Measurements from ENCODE around the gene ADGRG3. TPM values are rescaled to one million over a fixed set of nuclear protein-coding genes. Genes with fewer than 3 reads are reported as not detected.

ADGRG3 gene
- total and polyA plus RNA-seq, 2 of the 13 experiments (the other 11 are each of a cell fraction or from before 2014, with no cell fraction given), result 2.7 to 11.8 TPM

DNA sequence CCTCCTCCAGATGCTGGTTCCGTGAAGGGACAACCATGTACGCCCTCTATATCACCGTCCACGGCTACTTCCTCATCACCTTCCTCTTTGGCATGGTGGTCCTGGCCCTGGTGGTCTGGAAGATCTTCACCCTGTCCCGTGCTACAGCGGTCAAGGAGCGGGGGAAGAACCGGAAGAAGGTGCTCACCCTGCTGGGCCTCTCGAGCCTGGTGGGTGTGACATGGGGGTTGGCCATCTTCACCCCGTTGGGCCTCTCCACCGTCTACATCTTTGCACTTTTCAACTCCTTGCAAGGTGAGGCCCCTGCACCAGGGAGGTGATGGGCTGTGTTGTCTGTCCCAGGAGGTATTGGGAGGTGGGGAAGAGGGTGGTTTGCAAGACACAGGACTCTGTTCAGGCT is 17.5 kb downstream of the ADGRG3 start:
- Histone ChIP-seq H3K9ac (ENCODE audit: insufficient read depth, low read depth, low read length) (no peak overlapping the region), H3K27ac (ENCODE audit: extremely low read length, insufficient read depth, low read length) (no peak overlapping the region), H2AFZ (ENCODE audit: low read length) (no peak overlapping the region), H3K9me3 (ENCODE audit: low read length) (no peaks in the 10 kb centered on the region), H4K20me1 (ENCODE audit: insufficient read depth, low read length) (no peaks in the 10 kb centered on the region), H3K79me2 (ENCODE audit: insufficient read depth, low read length) (no peaks in the 10 kb centered on the region), H3K4me2 (ENCODE audit: low read depth, low read length) (no peak overlapping the region), H3K4me1 (ENCODE audit: insufficient read depth, low read length) (peaks cover 46% of the 10 kb centered on the region), H3K36me3 (replicated peaks in 1 of 2; ENCODE audit: control insufficient read depth in 1 of 2, insufficient read depth in 2 of 2, low read length in 2 of 2) (no peaks in the 10 kb centered on the region), H3K4me3 (replicated peaks in 1 of 3; ENCODE audit: insufficient read depth in 1 of 3, low read depth in 2 of 3, low read length in 3 of 3) (no peak overlapping the region), H3K27me3 (ENCODE audit: control insufficient read depth in 1 of 2, insufficient read depth in 2 of 2, low read length in 2 of 2) (no peaks in the 10 kb centered on the region)
- BruUV-seq (replicated peaks), result no TSS peak
- DNase-seq (ENCODE audit: low spot score), result no peak
- POLR2A ChIA-PET, result interaction anchor here (1.2 to 1.5 kb wide), 2 partner anchors 9 to 18 kb away, joined by 3 to 6 read pairs; partner anchors contain the start of gene DRC7
- TF ChIP-seq KMT2B (CRISPR knock-in tag; IDR thresholded peaks at IDR 0.05), result no peak
- TF ChIP-seq PHF5A (CRISPR knock-in tag; IDR thresholded peaks at IDR 0.05; ENCODE audit: low read depth, unreplicated experiment), result no peak
- CTCF ChIA-PET (ENCODE audit: low intra/inter-chr PET ratio, low total read pairs), result no interaction called here
- WGBS (ENCODE audit: low lambda C conversion rate), result 87% methylated on average over 11 of the region's 11 CpGs
- in situ Hi-C loops (cut with HindIII; ENCODE audit: extremely low pct_ligation_motif_present, low pct_unique_long_range_greater_than_20kb), result no loop called here
- no peak for FAIRE-seq
- intact Hi-C loops (cut with micrococcal nuclease; ENCODE audit: unreplicated experiment), result no loop called here
- no peak for ATAC-seq

DNA sequence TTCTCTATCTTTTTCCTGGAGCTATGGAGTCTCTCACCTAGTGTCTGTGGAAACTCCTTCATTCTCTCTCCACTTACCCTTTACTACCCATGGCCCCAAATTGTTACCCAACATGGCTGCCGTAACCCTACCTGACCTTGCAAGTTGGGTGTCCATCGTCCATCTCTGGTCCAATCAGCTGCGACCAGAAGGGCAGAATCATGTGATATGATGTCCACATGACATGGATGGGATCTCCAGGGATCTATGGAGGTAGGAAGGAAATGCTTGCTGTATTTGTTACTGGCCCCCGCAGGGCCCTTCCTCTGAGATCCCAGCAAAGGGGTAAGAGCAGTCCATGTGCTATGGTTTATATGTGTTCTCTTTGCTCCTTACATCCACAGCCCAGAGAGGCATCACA is 18.5 kb downstream of the ADGRG3 start:
- POLR2A ChIA-PET, result interaction anchor here (1.3 kb wide), 1 partner anchor 17 kb away, joined by 3 read pairs; no protein-coding TSS in a partner anchor
- no TSS peak for BruUV-seq (replicated peaks)

More for the DNA sequence above, 18.5 kb downstream of the ADGRG3 start:
- Histone ChIP-seq H4K20me1 (ENCODE audit: insufficient read depth, low read length) (no peaks in the 10 kb centered on the region), H3K36me3 (replicated peaks in 1 of 2; ENCODE audit: control insufficient read depth in 1 of 2, insufficient read depth in 2 of 2, low read length in 2 of 2) (no peaks in the 10 kb centered on the region), H3K27me3 (ENCODE audit: control insufficient read depth in 1 of 2, insufficient read depth in 2 of 2, low read length in 2 of 2) (no peaks in the 10 kb centered on the region), H3K4me2 (ENCODE audit: low read depth, low read length) (no peak overlapping the region), H2AFZ (ENCODE audit: low read length) (no peak overlapping the region), H3K9me3 (ENCODE audit: low read length) (no peaks in the 10 kb centered on the region), H3K79me2 (ENCODE audit: insufficient read depth, low read length) (no peaks in the 10 kb centered on the region), H3K27ac (ENCODE audit: extremely low read length, insufficient read depth, low read length) (no peak overlapping the region), H3K4me3 (replicated peaks in 1 of 3; ENCODE audit: insufficient read depth in 1 of 3, low read depth in 2 of 3, low read length in 3 of 3) (no peak overlapping the region), H3K4me1 (ENCODE audit: insufficient read depth, low read length) (peaks cover 48% of the 10 kb centered on the region), H3K9ac (ENCODE audit: insufficient read depth, low read depth, low read length) (no peak overlapping the region)
- TF ChIP-seq ZNF577 (CRISPR knock-in tag; IDR thresholded peaks at IDR 0.05; ENCODE audit: borderline replicate concordance, low read depth) (no peak), ZNF766 (CRISPR knock-in tag; IDR thresholded peaks at IDR 0.05; ENCODE audit: borderline replicate concordance) (no peak), ZNF282 (IDR thresholded peaks at IDR 0.05; ENCODE audit: partially characterized antibody) (no peak), AGO1 (IDR thresholded peaks at IDR 0.05; ENCODE audit: low read depth, low read length, poor library complexity, severe bottlenecking) (no peak), ZMYM3 (CRISPR knock-in tag; IDR thresholded peaks at IDR 0.05) (no peak), HOXA9 (CRISPR knock-in tag; IDR thresholded peaks at IDR 0.05; ENCODE audit: borderline replicate concordance) (no peak), HMGA1 (CRISPR knock-in tag; conservative IDR thresholded peaks at IDR 0.05) (no peak), SAP130 (CRISPR knock-in tag; IDR thresholded peaks at IDR 0.05; ENCODE audit: low read depth) (no peak), ZNF564 (CRISPR knock-in tag; IDR thresholded peaks at IDR 0.05) (no peak)
- TF ChIP-seq, protein P1, sequence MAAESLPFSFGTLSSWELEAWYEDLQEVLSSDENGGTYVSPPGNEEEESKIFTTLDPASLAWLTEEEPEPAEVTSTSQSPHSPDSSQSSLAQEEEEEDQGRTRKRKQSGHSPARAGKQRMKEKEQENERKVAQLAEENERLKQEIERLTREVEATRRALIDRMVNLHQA (CRISPR knock-in tag; IDR thresholded peaks at IDR 0.05), result no peak
- TF ChIP-seq, protein P2, sequence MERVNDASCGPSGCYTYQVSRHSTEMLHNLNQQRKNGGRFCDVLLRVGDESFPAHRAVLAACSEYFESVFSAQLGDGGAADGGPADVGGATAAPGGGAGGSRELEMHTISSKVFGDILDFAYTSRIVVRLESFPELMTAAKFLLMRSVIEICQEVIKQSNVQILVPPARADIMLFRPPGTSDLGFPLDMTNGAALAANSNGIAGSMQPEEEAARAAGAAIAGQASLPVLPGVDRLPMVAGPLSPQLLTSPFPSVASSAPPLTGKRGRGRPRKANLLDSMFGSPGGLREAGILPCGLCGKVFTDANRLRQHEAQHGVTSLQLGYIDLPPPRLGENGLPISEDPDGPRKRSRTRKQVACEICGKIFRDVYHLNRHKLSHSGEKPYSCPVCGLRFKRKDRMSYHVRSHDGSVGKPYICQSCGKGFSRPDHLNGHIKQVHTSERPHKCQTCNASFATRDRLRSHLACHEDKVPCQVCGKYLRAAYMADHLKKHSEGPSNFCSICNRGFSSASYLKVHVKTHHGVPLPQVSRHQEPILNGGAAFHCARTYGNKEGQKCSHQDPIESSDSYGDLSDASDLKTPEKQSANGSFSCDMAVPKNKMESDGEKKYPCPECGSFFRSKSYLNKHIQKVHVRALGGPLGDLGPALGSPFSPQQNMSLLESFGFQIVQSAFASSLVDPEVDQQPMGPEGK (CRISPR knock-in tag; IDR thresholded peaks at IDR 0.05), result no peak
- TF ChIP-seq, protein P3, sequence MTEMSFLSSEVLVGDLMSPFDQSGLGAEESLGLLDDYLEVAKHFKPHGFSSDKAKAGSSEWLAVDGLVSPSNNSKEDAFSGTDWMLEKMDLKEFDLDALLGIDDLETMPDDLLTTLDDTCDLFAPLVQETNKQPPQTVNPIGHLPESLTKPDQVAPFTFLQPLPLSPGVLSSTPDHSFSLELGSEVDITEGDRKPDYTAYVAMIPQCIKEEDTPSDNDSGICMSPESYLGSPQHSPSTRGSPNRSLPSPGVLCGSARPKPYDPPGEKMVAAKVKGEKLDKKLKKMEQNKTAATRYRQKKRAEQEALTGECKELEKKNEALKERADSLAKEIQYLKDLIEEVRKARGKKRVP (CRISPR knock-in tag; IDR thresholded peaks at IDR 0.05), result no peak
- in situ Hi-C loops (cut with HindIII; ENCODE audit: extremely low pct_ligation_motif_present, low pct_unique_long_range_greater_than_20kb) (no loop called here), intact Hi-C loops (cut with micrococcal nuclease; ENCODE audit: unreplicated experiment) (no loop called here)
- no peak for ATAC-seq
- DNase-seq (ENCODE audit: low spot score), result no peak
- FAIRE-seq, result no peak
- WGBS (ENCODE audit: low lambda C conversion rate), result 55% methylated on average over 4 of the region's 4 CpGs
- CTCF ChIA-PET (ENCODE audit: low intra/inter-chr PET ratio, low total read pairs), result no interaction called here

All from HepG2 (cell line).